GM12864 (cell line): Measurements from ENCODE around the gene FAM13A.

ENCODE experiments used
- DNase-seq: peaks from one replicate; pipeline ENCODE4 v3.0.0-alpha.2; 2011; ENCODE audit warnings: low read depth
- H3K4me3 ChIP-seq: 2 replicates; pipeline ENCODE4 v1.5.1; 2011; ENCODE audit warnings: mild to moderate bottlenecking, low read depth, low read length, control low read depth
- CTCF ChIP-seq: IDR thresholded peaks from 2 replicates; pipeline ENCODE4 v1.5.1; 2011; ENCODE audit warnings: low read depth, mild to moderate bottlenecking, moderate library complexity, low read length, control low read depth, inconsistent platforms; ENCODE audit errors: missing control alignments

Gene FAM13A

GRCh38 chr4:88780389-88780788 lies 276.6 kb downstream of the FAM13A start:
- TF ChIP-seq CTCF, result no peak
- H3K4me3 ChIP-seq, result no peak overlapping the region
- no peak for DNase-seq

- TF ChIP-seq CTCF, result no peak
- DNase-seq, result no peak
Measured at GRCh38 chr4:88779431-88779830, 277.6 kb downstream of the FAM13A start.

GRCh38 chr4:88775529-88775928 lies 281.5 kb downstream of the FAM13A start:
- no peak for TF ChIP-seq CTCF
- DNase-seq, result no peak
- no peak overlapping the region for H3K4me3 ChIP-seq

More at GRCh38 chr4:88779431-88779830, 277.6 kb downstream of the FAM13A start:
- no peak overlapping the region for H3K4me3 ChIP-seq

GRCh38 chr4:88775026-88775425 lies 282.0 kb downstream of the FAM13A start:
- no peak overlapping the region for H3K4me3 ChIP-seq
- no peak for TF ChIP-seq CTCF
- DNase-seq, result no peak

GRCh38 chr4:88771883-88772450 lies 285.0 kb downstream of the FAM13A start:
- H3K4me3 ChIP-seq, result no peak overlapping the region
- DNase-seq, result no peak
- no peak for TF ChIP-seq CTCF

DNA sequence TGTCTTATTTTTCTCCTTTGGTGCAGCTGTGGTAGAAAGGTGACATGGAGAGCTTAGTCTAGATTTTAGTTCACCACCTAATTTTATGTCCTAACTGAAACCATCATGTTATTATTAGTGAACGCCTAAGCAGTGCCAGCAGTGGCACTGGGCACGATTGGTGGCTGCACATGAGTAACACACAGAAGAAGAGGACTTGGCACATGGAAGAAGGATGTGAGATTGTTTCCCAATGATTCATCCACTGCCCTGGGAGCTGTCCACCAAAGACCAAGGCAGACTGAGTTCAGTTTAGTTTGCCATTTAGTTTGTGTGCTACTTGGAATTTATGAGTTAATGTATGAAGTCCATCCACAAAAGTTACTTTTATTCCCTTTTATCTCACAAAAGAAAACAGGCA lies 291.3 kb downstream of the FAM13A start:
- DNase-seq, result no peak
- H3K4me3 ChIP-seq, result no peak overlapping the region
- TF ChIP-seq CTCF, result no peak

- no peak for DNase-seq
- no peak for TF ChIP-seq CTCF
- no peak overlapping the region for H3K4me3 ChIP-seq
Measured at GRCh38 chr4:88763075-88763474, 293.9 kb downstream of the FAM13A start.
